Measurements from ENCODE around the gene ENTPD2. TPM values are rescaled to one million over a fixed set of nuclear protein-coding genes. Genes with fewer than 3 reads are reported as not detected.

ENTPD2 gene
- total RNA-seq, 1 experiment from 2014 or later: 4.0 TPM

GRCh38 chr9:137071282-137071681 lies 17.4 kb upstream of the ENTPD2 start:
- Histone ChIP-seq H2AFZ (ENCODE audit: low read length) (no peak overlapping the region), H3K79me2 (ENCODE audit: insufficient read depth, low read length) (no peaks in the 10 kb centered on the region), H3K56ac (ENCODE audit: insufficient read length, low read depth, low read length) (no peak overlapping the region), H3K9me3 (ENCODE audit: control insufficient read depth, low read depth, low read length) (no peaks in the 10 kb centered on the region), H2BK20ac (ENCODE audit: low read depth, low read length, poor library complexity, severe bottlenecking) (no peak overlapping the region), H2AK5ac (ENCODE audit: insufficient read length, low read length) (no peak overlapping the region), H4K5ac (ENCODE audit: insufficient read length, low read depth, low read length) (no peak overlapping the region), H2BK12ac (ENCODE audit: insufficient read length, low read depth, low read length) (peak overlapping the region; percentile 25), H3K23me2 (ENCODE audit: insufficient read length, low read depth, low read length, poor library complexity, severe bottlenecking) (no peaks in the 10 kb centered on the region), H3K4me2 (ENCODE audit: insufficient read depth, insufficient read length, low read length) (peak overlapping the region; percentile 20), H2BK5ac (ENCODE audit: insufficient read length, low read length) (no peak overlapping the region), H3K27ac (ENCODE audit: insufficient read length, low read depth, low read length) (no peak overlapping the region), H3K23ac (ENCODE audit: insufficient read length, low read depth, low read length) (no peak overlapping the region), H3T11ph (ENCODE audit: low read length) (no peak overlapping the region), H2BK15ac (ENCODE audit: low read depth, low read length) (no peak overlapping the region), H3K14ac (ENCODE audit: insufficient read depth, low read length) (peak overlapping the region; percentile 64; the same call in 1 of the 2 replicates), H3K9ac (ENCODE audit: extremely low read depth, insufficient read length, low read length) (peak overlapping the region; percentile 16), H2BK120ac (ENCODE audit: low read depth, low read length, poor library complexity, severe bottlenecking) (no peak overlapping the region), H3K18ac (ENCODE audit: insufficient read length, low read depth, low read length) (peak overlapping the region; percentile 32), H3K4ac (ENCODE audit: low read depth, low read length) (no peak overlapping the region; the same call in 1 of the 2 replicates), H4K8ac (replicated peaks; ENCODE audit: insufficient read length, low read depth, low read length) (no peak overlapping the region), H3K4me1 (ENCODE audit: insufficient read depth, low read length) (peaks cover 7% of the 10 kb centered on the region; the same call in 1 of the 2 replicates), H4K20me1 (ENCODE audit: control insufficient read depth, insufficient read depth, insufficient read length) (peaks cover 4% of the 10 kb centered on the region), H3K27me3 (ENCODE audit: insufficient read depth, low read length) (no peaks in the 10 kb centered on the region), H3K79me1 (ENCODE audit: insufficient read depth, low read depth, low read length, poor library complexity, severe bottlenecking) (no peaks in the 10 kb centered on the region), H4K91ac (ENCODE audit: insufficient read length, low read depth, low read length) (no peak overlapping the region)
- H3K4me3 Mint-ChIP-seq: peak overlapping the region; percentile 55 to 75
- H3K36me3 Mint-ChIP-seq (ENCODE audit: insufficient read depth in 1 of 3, low read depth in 3 of 3): no peaks in the 10 kb centered on the region; a peak in 2 of 7 replicates
- no peaks in the 10 kb centered on the region; a peak in 1 of 5 replicates for H3K9me3 Mint-ChIP-seq
- peaks cover 25 to 34% of the 10 kb centered on the region in 2 experiments for H3K4me1 Mint-ChIP-seq
- peaks cover 13% of the 10 kb centered on the region for H3K27me3 Mint-ChIP-seq (ENCODE audit: low read depth)
- no peak for DNase-seq
- H3K27ac Mint-ChIP-seq: peak overlapping the region in 2 of 3 experiments; percentile 8 to 75; a peak in 1 of 7 replicates
- WGBS (ENCODE audit: extremely low coverage, insufficient read length, low lambda C conversion rate): no CpG with 5 or more reads among the region's 2 CpGs
- TF ChIP-seq CTCF (conservative IDR thresholded peaks at IDR 0.05): no peak

Measured in H9 (cell line).